ENCODE results near the gene TRIM26. TPM values are rescaled to one million over a fixed set of nuclear protein-coding genes. Genes with fewer than 3 reads are reported as not detected.
A peak's percentile ranks its signal among the peaks of the same experiment; 100 is the strongest.

The TRIM26 gene, protein sequence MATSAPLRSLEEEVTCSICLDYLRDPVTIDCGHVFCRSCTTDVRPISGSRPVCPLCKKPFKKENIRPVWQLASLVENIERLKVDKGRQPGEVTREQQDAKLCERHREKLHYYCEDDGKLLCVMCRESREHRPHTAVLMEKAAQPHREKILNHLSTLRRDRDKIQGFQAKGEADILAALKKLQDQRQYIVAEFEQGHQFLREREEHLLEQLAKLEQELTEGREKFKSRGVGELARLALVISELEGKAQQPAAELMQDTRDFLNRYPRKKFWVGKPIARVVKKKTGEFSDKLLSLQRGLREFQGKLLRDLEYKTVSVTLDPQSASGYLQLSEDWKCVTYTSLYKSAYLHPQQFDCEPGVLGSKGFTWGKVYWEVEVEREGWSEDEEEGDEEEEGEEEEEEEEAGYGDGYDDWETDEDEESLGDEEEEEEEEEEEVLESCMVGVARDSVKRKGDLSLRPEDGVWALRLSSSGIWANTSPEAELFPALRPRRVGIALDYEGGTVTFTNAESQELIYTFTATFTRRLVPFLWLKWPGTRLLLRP
- 23.5 and 25.9 TPM in 2 replicates for polyA plus RNA-seq
- polyA minus RNA-seq = 41.4 and 46.0 TPM in 2 replicates

DNA sequence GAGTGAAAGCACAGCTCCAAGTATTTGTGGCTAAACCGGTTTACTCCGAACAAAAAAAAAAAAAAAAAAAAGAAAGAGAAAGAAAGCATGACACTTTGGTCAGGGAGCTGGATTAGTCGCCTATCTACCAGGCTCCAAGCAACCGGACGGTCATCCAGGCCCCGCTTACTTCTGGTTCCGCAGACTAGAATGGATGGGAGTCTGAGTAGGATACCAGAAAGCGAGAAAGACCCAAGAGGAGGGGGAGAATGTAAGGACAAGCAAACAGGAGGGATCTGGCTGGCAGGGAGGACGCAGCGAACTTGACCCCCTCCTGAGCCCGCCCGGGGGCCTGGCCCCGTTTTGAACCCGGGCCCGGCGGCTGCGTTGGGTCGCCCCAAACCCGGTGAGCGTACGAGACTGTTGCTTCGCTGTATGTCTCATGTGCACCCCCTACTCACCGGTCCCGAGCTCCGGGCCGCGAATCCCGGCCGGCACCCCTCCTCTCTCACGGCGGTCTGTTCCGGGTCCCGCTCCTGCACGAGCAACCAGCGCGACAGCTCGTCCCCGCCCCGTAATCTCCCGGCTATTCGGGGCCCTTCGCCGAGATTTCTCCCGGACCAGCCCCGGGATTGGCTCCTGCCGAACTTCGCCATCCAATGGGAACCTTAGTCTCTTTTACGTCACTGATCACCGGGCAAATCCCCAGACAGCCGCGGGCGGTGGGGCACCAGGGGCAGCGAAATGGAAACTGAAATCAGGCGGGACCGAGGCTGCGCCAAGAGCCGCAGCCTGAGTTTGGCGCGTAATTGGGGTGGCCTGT lies at the start of gene TRIM26:
TRIM26 (minus strand) TSS at position 542 of the 802 bp plus-strand sequence. CDS start 14,303 bp downstream, outside the sequence.
- no peaks in the 10 kb centered on the region for H3K27me3 ChIP-seq (ENCODE audit: insufficient read depth, low read depth, low read length)
- H3K79me2 ChIP-seq (replicated peaks; ENCODE audit: insufficient read depth, low read length) = peaks cover 17% of the 10 kb centered on the region
- H3K27ac ChIP-seq (ENCODE audit: low read length) = peak within 1 kb of the TSS; percentile 78
- no peak for TF ChIP-seq EZH2 (IDR thresholded peaks at IDR 0.05; ENCODE audit: borderline replicate concordance, insufficient read depth, low read length, poor library complexity, severe bottlenecking)
- no peak for TF ChIP-seq TAF1 (IDR thresholded peaks at IDR 0.05; ENCODE audit: low read depth)
- TF ChIP-seq, protein P1, sequence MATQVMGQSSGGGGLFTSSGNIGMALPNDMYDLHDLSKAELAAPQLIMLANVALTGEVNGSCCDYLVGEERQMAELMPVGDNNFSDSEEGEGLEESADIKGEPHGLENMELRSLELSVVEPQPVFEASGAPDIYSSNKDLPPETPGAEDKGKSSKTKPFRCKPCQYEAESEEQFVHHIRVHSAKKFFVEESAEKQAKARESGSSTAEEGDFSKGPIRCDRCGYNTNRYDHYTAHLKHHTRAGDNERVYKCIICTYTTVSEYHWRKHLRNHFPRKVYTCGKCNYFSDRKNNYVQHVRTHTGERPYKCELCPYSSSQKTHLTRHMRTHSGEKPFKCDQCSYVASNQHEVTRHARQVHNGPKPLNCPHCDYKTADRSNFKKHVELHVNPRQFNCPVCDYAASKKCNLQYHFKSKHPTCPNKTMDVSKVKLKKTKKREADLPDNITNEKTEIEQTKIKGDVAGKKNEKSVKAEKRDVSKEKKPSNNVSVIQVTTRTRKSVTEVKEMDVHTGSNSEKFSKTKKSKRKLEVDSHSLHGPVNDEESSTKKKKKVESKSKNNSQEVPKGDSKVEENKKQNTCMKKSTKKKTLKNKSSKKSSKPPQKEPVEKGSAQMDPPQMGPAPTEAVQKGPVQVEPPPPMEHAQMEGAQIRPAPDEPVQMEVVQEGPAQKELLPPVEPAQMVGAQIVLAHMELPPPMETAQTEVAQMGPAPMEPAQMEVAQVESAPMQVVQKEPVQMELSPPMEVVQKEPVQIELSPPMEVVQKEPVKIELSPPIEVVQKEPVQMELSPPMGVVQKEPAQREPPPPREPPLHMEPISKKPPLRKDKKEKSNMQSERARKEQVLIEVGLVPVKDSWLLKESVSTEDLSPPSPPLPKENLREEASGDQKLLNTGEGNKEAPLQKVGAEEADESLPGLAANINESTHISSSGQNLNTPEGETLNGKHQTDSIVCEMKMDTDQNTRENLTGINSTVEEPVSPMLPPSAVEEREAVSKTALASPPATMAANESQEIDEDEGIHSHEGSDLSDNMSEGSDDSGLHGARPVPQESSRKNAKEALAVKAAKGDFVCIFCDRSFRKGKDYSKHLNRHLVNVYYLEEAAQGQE (IDR thresholded peaks at IDR 0.05; ENCODE audit: borderline replicate concordance) = peak; percentile 65
- TF ChIP-seq, protein P2, sequence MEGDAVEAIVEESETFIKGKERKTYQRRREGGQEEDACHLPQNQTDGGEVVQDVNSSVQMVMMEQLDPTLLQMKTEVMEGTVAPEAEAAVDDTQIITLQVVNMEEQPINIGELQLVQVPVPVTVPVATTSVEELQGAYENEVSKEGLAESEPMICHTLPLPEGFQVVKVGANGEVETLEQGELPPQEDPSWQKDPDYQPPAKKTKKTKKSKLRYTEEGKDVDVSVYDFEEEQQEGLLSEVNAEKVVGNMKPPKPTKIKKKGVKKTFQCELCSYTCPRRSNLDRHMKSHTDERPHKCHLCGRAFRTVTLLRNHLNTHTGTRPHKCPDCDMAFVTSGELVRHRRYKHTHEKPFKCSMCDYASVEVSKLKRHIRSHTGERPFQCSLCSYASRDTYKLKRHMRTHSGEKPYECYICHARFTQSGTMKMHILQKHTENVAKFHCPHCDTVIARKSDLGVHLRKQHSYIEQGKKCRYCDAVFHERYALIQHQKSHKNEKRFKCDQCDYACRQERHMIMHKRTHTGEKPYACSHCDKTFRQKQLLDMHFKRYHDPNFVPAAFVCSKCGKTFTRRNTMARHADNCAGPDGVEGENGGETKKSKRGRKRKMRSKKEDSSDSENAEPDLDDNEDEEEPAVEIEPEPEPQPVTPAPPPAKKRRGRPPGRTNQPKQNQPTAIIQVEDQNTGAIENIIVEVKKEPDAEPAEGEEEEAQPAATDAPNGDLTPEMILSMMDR (IDR thresholded peaks at IDR 0.05; ENCODE audit: poor library complexity, severe bottlenecking) = no peak
- TF ChIP-seq MXI1 (conservative IDR thresholded peaks at IDR 0.05; ENCODE audit: poor library complexity, severe bottlenecking) = peak; percentile 73
- no peak for TF ChIP-seq RAD21 (conservative IDR thresholded peaks at IDR 0.05)
- TF ChIP-seq SMC3 (conservative IDR thresholded peaks at IDR 0.05; ENCODE audit: poor library complexity) = peak; percentile 19
- peak; percentile 17 for TF ChIP-seq EP300 (conservative IDR thresholded peaks at IDR 0.05; ENCODE audit: poor library complexity, severe bottlenecking)
- TF ChIP-seq POLR2AphosphoS5 (IDR thresholded peaks at IDR 0.05) = peak; percentile 87
- H4K20me1 ChIP-seq (ENCODE audit: insufficient read depth) = no peaks in the 10 kb centered on the region
- H3K4me2 ChIP-seq (ENCODE audit: low read length) = peak within 1 kb of the TSS; percentile 94
- peak within 1 kb of the TSS; percentile 89 for H3K9ac ChIP-seq (ENCODE audit: low read length)
- peaks cover 3% of the 10 kb centered on the region for H3F3A ChIP-seq (ENCODE audit: insufficient read depth, low read length, poor library complexity, severe bottlenecking)
- no peaks in the 10 kb centered on the region for H3K9me2 ChIP-seq (ENCODE audit: insufficient read depth, low read length)
- no peaks in the 10 kb centered on the region for H3K36me3 ChIP-seq (ENCODE audit: insufficient read depth, low read length)
- peak within 1 kb of the TSS; percentile 90 for H2AFZ ChIP-seq (ENCODE audit: low read depth, low read length)
- peak within 1 kb of the TSS; percentile 89 for H3K4me3 ChIP-seq (ENCODE audit: low read length)
- no peaks in the 10 kb centered on the region for H3K9me3 ChIP-seq (ENCODE audit: low read length)

DNA sequence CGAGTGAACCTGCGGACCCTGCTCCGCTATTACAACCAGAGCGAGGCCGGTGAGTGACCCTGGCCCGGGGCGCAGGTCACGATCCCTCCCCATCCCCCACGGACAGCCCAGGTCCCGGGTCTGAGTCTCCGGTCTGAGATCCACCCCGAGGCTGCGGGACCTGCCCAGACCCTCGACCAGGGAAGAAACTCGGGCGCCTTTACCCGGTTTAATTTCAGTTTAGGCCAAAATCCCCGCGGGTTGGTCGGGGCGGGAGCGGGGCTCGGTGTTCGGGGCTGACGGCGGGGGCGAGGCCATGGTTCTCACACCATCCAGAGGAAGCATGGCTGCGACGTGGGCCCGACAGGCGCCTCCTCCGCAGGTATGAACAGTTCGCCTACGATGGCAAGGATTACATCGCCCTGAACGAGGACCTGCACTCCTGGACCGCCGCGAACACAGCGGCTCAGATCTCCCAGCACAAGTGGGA lies 46.9 kb upstream of the TRIM26 start:
- peak overlapping the region; percentile 73 for H2AFZ ChIP-seq (ENCODE audit: low read depth, low read length)
- no peak for TF ChIP-seq RAD21 (conservative IDR thresholded peaks at IDR 0.05)
- TF ChIP-seq, protein P2 (IDR thresholded peaks at IDR 0.05; ENCODE audit: poor library complexity, severe bottlenecking) = peak; percentile 6
- no peaks in the 10 kb centered on the region for H3K79me2 ChIP-seq (replicated peaks; ENCODE audit: insufficient read depth, low read length)
- no peaks in the 10 kb centered on the region for H3K9me3 ChIP-seq (ENCODE audit: low read length)
- H3K4me2 ChIP-seq (ENCODE audit: low read length) = no peak overlapping the region
- peak overlapping the region; percentile 69 for H3K9ac ChIP-seq (ENCODE audit: low read length)
- no peak overlapping the region for H3K27ac ChIP-seq (ENCODE audit: low read length)
- no peaks in the 10 kb centered on the region for H3K36me3 ChIP-seq (ENCODE audit: insufficient read depth, low read length)
- H3K9me2 ChIP-seq (ENCODE audit: insufficient read depth, low read length) = no peaks in the 10 kb centered on the region
- H4K20me1 ChIP-seq (ENCODE audit: insufficient read depth) = no peaks in the 10 kb centered on the region
- H3F3A ChIP-seq (ENCODE audit: insufficient read depth, low read length, poor library complexity, severe bottlenecking) = no peaks in the 10 kb centered on the region
- peaks cover 4% of the 10 kb centered on the region for H3K27me3 ChIP-seq (ENCODE audit: insufficient read depth, low read depth, low read length)
- H3K4me3 ChIP-seq (ENCODE audit: low read length) = peak overlapping the region; percentile 87

Data from neural cell (in vitro differentiated cells).